CD14-positive monocyte (primary cell): ENCODE measurements around the gene FOXP1. TPM values are rescaled to one million over a fixed set of nuclear protein-coding genes. Genes with fewer than 3 reads are reported as not detected.

Experiments
- DNase-seq, 3 donors: peaks; one replicate each; pipeline ENCODE4 v3.0.0-alpha.2; 2011 to 2022
- H2AFZ ChIP-seq: 2 replicates; pipeline ENCODE4 v1.6.0; 2012; ENCODE audit warnings: mild to moderate bottlenecking, low read depth, low read length, inconsistent platforms; ENCODE audit not compliant: insufficient read depth, poor library complexity, severe bottlenecking
- H3K27ac ChIP-seq, 2 donors: 1 replicate in 1 of 2; 2 replicates in 1 of 2; pipeline ENCODE4 v1.5.1; 2012 to 2013; ENCODE audit warnings: low read length in 2 of 2, control low read depth in 1 of 2, inconsistent platforms in 1 of 2, low read depth in 1 of 2, mild to moderate bottlenecking in 1 of 2
- H3K27me3 ChIP-seq, 2 donors: one replicate each; pipeline versions ENCODE4 v1.6.0 to v1.6.1; 2011 to 2013; ENCODE audit warnings: low read length in 2 of 2; ENCODE audit not compliant: control insufficient read depth in 2 of 2, insufficient read depth in 2 of 2
- H3K36me3 ChIP-seq, 2 donors: replicated peaks in 1 of 2; 1 replicate in 1 of 2; 2 replicates in 1 of 2; pipeline versions ENCODE4 v1.5.1 to v1.6.1; 2012 to 2013; ENCODE audit warnings: low read length in 2 of 2, control low read depth in 1 of 2, inconsistent platforms in 1 of 2, mild to moderate bottlenecking in 1 of 2; ENCODE audit not compliant: insufficient read depth in 2 of 2, control insufficient read depth in 1 of 2
- H3K4me1 ChIP-seq, 2 donors: 1 replicate in 1 of 2; 2 replicates in 1 of 2; pipeline versions ENCODE4 v1.5.1 to v1.6.1; 2012 to 2013; ENCODE audit warnings: low read length in 2 of 2, control low read depth in 1 of 2, inconsistent platforms in 1 of 2, mild to moderate bottlenecking in 1 of 2, moderate library complexity in 1 of 2; ENCODE audit not compliant: insufficient read depth in 2 of 2, control insufficient read depth in 1 of 2
- H3K4me2 ChIP-seq: replicated peaks from 2 replicates; pipeline ENCODE3; 2012; ENCODE audit warnings: low read length, moderate library complexity, mild to moderate bottlenecking; ENCODE audit not compliant: poor library complexity, severe bottlenecking; ENCODE audit errors: extremely low read depth
- H3K4me3 ChIP-seq, 3 experiments: fragments of 200-600 bp in 1 of 3; sonication (generic) in 1 of 3; replicated peaks in 1 of 3; 1 replicate in 2 of 3; 2 replicates in 1 of 3; pipeline ENCODE4 v1.5.1; 2011 to 2013; ENCODE audit warnings: low read length in 3 of 3, mild to moderate bottlenecking in 3 of 3, control low read depth in 2 of 3, low read depth in 2 of 3, inconsistent platforms in 1 of 3, moderate library complexity in 1 of 3
- H3K79me2 ChIP-seq: 2 replicates; pipeline ENCODE4 v1.6.0; 2012; ENCODE audit warnings: mild to moderate bottlenecking, control low read depth, inconsistent platforms, low read length, moderate library complexity; ENCODE audit not compliant: insufficient read depth
- H3K9ac ChIP-seq: 2 replicates; pipeline ENCODE4 v1.6.0; 2017; ENCODE audit warnings: low read length, mild to moderate bottlenecking; ENCODE audit not compliant: insufficient read depth, poor library complexity, severe bottlenecking
- H3K9me3 ChIP-seq, 2 donors: replicated peaks in 1 of 2; 1 replicate in 1 of 2; 2 replicates in 1 of 2; pipeline versions ENCODE4 v1.5.1 to v1.6.1; 2012 to 2013; ENCODE audit warnings: low read length in 2 of 2, control low read depth in 1 of 2; ENCODE audit not compliant: control insufficient read depth in 1 of 2, insufficient read depth in 1 of 2
- H4K20me1 ChIP-seq: 2 replicates; pipeline ENCODE4 v1.6.0; 2012; ENCODE audit warnings: mild to moderate bottlenecking, low read length, control low read depth, moderate library complexity; ENCODE audit not compliant: insufficient read depth
- H3K27ac Mint-ChIP-seq, 7 donors: one replicate each; pipeline ENCODE4 v1.8.0; 2020; ENCODE audit warnings: mild to moderate bottlenecking in 7 of 7, mixed read lengths in 7 of 7, moderate library complexity in 6 of 7, inconsistent platforms in 2 of 7
- H3K27me3 Mint-ChIP-seq, 3 donors: one replicate each; pipeline ENCODE4 v1.8.0; 2021 to 2022; ENCODE audit warnings: low read depth in 3 of 3, mild to moderate bottlenecking in 3 of 3, mixed read lengths in 3 of 3, moderate library complexity in 3 of 3, inconsistent platforms in 1 of 3
- H3K36me3 Mint-ChIP-seq, 2 donors: one replicate each; pipeline ENCODE4 v1.8.0; 2020; ENCODE audit warnings: mixed read lengths in 2 of 2, inconsistent platforms in 1 of 2, mild to moderate bottlenecking in 1 of 2
- H3K4me1 Mint-ChIP-seq: one replicate; pipeline ENCODE4 v1.8.0; 2020; ENCODE audit warnings: mild to moderate bottlenecking, mixed read lengths
- H3K4me3 Mint-ChIP-seq, 2 donors: one replicate each; pipeline ENCODE4 v1.8.0; 2020; ENCODE audit warnings: mild to moderate bottlenecking in 2 of 2, mixed read lengths in 2 of 2, moderate library complexity in 1 of 2
- H3K9me3 Mint-ChIP-seq, 7 donors: one replicate each; pipeline ENCODE4 v1.8.0; 2020 to 2022; ENCODE audit warnings: mixed read lengths in 7 of 7, mild to moderate bottlenecking in 6 of 7, moderate library complexity in 6 of 7, inconsistent platforms in 2 of 7
- WGBS: methylation state at CpG from one replicate; pipeline ENCODE4 v1.1.5; 2013; ENCODE audit warnings: missing lambda C conversion rate; ENCODE audit not compliant: insufficient coverage; 5-methylcytosine and 5-hydroxymethylcytosine counted together
- intact Hi-C, 2 donors: fragments of 100-400 bp; cut with micrococcal nuclease; formaldehyde crosslinking; loops; one replicate each; pipeline versions ENCODE4 v1.15.0 to v1.15.1; 2023
- polyA plus RNA-seq, 3 donors: library from polyadenylated mRNA; depleted of rRNA in 1 of 3; unstranded in 2 of 3; stranded (reverse) in 1 of 3; fragments of 300-500 nt in 2 of 3; fragments of >200 nt in 1 of 3; fragmentation: Illumina TruSeq in 2 of 3; gene quantifications; 1 replicate in 2 of 3; 2 replicates in 1 of 3; pipeline ENCODE4 v1.2.3, GENCODE V29; 2012 to 2021
- TF ChIP-seq, protein P1 (sequence below): fragments of 200-600 bp; IDR thresholded peaks from one replicate; pipeline ENCODE4 v1.8.0; 2022; ENCODE audit warnings: antibody characterized with exemption, mild to moderate bottlenecking

Gene FOXP1
- polyA plus RNA-seq, 3 donors, result 25.7 to 42.6 (median 27.8) TPM

GRCh38 chr3:71350998-71351397, 232.5 kb downstream of the FOXP1 start:
- Histone ChIP-seq H3K4me1 (peaks cover 0 to 5% of the 10 kb centered on the region in 2 donors), H3K36me3 (peaks cover 3 to 19% of the 10 kb centered on the region in 2 donors), H3K27me3 (no peaks in the 10 kb centered on the region), H2AFZ (no peak overlapping the region), H3K9me3 (no peaks in the 10 kb centered on the region), H4K20me1 (peaks cover 84% of the 10 kb centered on the region), H3K4me2 (no peak overlapping the region), H3K79me2 (peaks cover 57% of the 10 kb centered on the region), H3K9ac (no peak overlapping the region), H3K4me3 (no peak overlapping the region), H3K27ac (no peak overlapping the region)
- peaks cover 20 to 33% of the 10 kb centered on the region in 2 donors for H3K36me3 Mint-ChIP-seq
- peaks cover 11% of the 10 kb centered on the region for H3K4me1 Mint-ChIP-seq
- no peak overlapping the region for H3K4me3 Mint-ChIP-seq
- TF ChIP-seq, protein P1, sequence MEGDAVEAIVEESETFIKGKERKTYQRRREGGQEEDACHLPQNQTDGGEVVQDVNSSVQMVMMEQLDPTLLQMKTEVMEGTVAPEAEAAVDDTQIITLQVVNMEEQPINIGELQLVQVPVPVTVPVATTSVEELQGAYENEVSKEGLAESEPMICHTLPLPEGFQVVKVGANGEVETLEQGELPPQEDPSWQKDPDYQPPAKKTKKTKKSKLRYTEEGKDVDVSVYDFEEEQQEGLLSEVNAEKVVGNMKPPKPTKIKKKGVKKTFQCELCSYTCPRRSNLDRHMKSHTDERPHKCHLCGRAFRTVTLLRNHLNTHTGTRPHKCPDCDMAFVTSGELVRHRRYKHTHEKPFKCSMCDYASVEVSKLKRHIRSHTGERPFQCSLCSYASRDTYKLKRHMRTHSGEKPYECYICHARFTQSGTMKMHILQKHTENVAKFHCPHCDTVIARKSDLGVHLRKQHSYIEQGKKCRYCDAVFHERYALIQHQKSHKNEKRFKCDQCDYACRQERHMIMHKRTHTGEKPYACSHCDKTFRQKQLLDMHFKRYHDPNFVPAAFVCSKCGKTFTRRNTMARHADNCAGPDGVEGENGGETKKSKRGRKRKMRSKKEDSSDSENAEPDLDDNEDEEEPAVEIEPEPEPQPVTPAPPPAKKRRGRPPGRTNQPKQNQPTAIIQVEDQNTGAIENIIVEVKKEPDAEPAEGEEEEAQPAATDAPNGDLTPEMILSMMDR, result no peak
- peak overlapping the region in 3 of 7 donors; percentile 31 to 44 (median 43) for H3K27ac Mint-ChIP-seq
- no peaks in the 10 kb centered on the region for H3K27me3 Mint-ChIP-seq
- no peak for DNase-seq
- intact Hi-C loops, result no loop called here
- H3K9me3 Mint-ChIP-seq, result peaks cover 0 to 4% (median 0%) of the 10 kb centered on the region in 7 donors
- 100% methylated on average over 3 of the region's 4 CpGs for WGBS

GRCh38 chr3:71348831-71349230, 234.7 kb downstream of the FOXP1 start:
- H3K4me2 ChIP-seq, result no peak overlapping the region
- peaks cover 0 to 2% (median 0%) of the 10 kb centered on the region in 7 donors for H3K9me3 Mint-ChIP-seq

More at GRCh38 chr3:71348831-71349230, 234.7 kb downstream of the FOXP1 start:
- Histone ChIP-seq H3K36me3 (no peaks in the 10 kb centered on the region), H3K4me3 (no peak overlapping the region), H3K27me3 (no peaks in the 10 kb centered on the region), H3K79me2 (peaks cover 63% of the 10 kb centered on the region), H3K27ac (no peak overlapping the region), H3K9ac (no peak overlapping the region), H3K9me3 (no peaks in the 10 kb centered on the region), H4K20me1 (peaks cover 79% of the 10 kb centered on the region), H3K4me1 (peaks cover 5 to 13% of the 10 kb centered on the region in 2 donors), H2AFZ (no peak overlapping the region)
- peaks cover 9 to 26% of the 10 kb centered on the region in 2 donors for H3K36me3 Mint-ChIP-seq
- TF ChIP-seq, protein P1, result no peak
- peaks cover 21% of the 10 kb centered on the region for H3K4me1 Mint-ChIP-seq
- no peak for DNase-seq
- H3K4me3 Mint-ChIP-seq, result no peak overlapping the region
- 91% methylated on average over 2 of the region's 2 CpGs for WGBS
- H3K27me3 Mint-ChIP-seq, result no peaks in the 10 kb centered on the region
- intact Hi-C loops, result no loop called here
- H3K27ac Mint-ChIP-seq, result no peak overlapping the region
